NCI-H524 treated with DMSO at 0.1 percent for 48 hours (cell line): ENCODE measurements around the gene GNAZ.
"Not testable (repeated sequence)": the region's sequence is repeated elsewhere in the genome, so short reads cannot be mapped to it uniquely, and the experiment has no call there.

Experiments used
- DNase-seq: peaks from one replicate; lab custom pipeline; 2025; lab: John Stamatoyannopoulos, UW

Gene GNAZ

GRCh38 chr22:23070418-23071229 lies at the start of gene GNAZ:
GNAZ (plus strand) TSS chr22:23070519; CDS start chr22:23095696, 25,177 bp downstream.
- DNase-seq = no peak

- no peak for DNase-seq
These were observed 49.5 kb upstream of the GNAZ start for GRCh38 chr22:23020659-23021293.

GRCh38 chr22:23021660-23022353 lies 48.5 kb upstream of the GNAZ start:
- DNase-seq = not testable (repeated sequence)

GRCh38 chr22:23023294-23023693 lies 47.0 kb upstream of the GNAZ start:
- DNase-seq = no peak

GRCh38 chr22:23026777-23027176 lies 43.5 kb upstream of the GNAZ start:
- no peak for DNase-seq

GRCh38 chr22:23027849-23028248 lies 42.5 kb upstream of the GNAZ start:
- not testable (repeated sequence) for DNase-seq

- DNase-seq = no peak
These were observed 40.6 kb upstream of the GNAZ start for GRCh38 chr22:23029521-23030228.

GRCh38 chr22:23031381-23031780 lies 38.9 kb upstream of the GNAZ start:
- DNase-seq = no peak

- no peak for DNase-seq
These were observed 38.5 kb upstream of the GNAZ start for GRCh38 chr22:23031786-23032185.

- no peak for DNase-seq
These were observed 37.7 kb upstream of the GNAZ start for GRCh38 chr22:23032658-23033057.

- DNase-seq = no peak
These were observed 37.0 kb upstream of the GNAZ start for GRCh38 chr22:23033116-23033905.

- no peak for DNase-seq
These were observed 35.4 kb upstream of the GNAZ start for GRCh38 chr22:23034621-23035556.

- no peak for DNase-seq
These were observed 34.6 kb upstream of the GNAZ start for GRCh38 chr22:23035557-23036277.

GRCh38 chr22:23036684-23037428 lies 33.5 kb upstream of the GNAZ start:
- DNase-seq = peak; percentile 82

- DNase-seq = no peak
These were observed 32.6 kb upstream of the GNAZ start for GRCh38 chr22:23037429-23038333.

GRCh38 chr22:23038334-23038642 lies 32.0 kb upstream of the GNAZ start:
- no peak for DNase-seq

GRCh38 chr22:23038902-23039301 lies 31.4 kb upstream of the GNAZ start:
- no peak for DNase-seq

GRCh38 chr22:23042179-23042578 lies 28.1 kb upstream of the GNAZ start:
- DNase-seq = no peak
